Spleen (tissue), 11 donors: ENCODE results near the gene TPCN2. TPM values are rescaled to one million over a fixed set of nuclear protein-coding genes. Genes with fewer than 3 reads are reported as not detected.

Source experiments
- DNase-seq: peaks from one replicate; pipeline ENCODE4 v3.0.0-alpha.2; 2020
- H3K27ac ChIP-seq, 8 donors: fragments of 200-600 bp; sonication (generic) in 7 of 8; 1 replicate in 4 of 8; 2 replicates in 4 of 8; pipeline versions ENCODE4 v1.5.0 to v1.8.0; 2016 to 2021; ENCODE audit warnings: inconsistent platforms in 4 of 8, mild to moderate bottlenecking in 4 of 8, moderate library complexity in 1 of 8
- H3K27me3 ChIP-seq, 7 donors: fragments of 200-600 bp; sonication (generic) in 6 of 7; replicated peaks in 1 of 7; 1 replicate in 4 of 7; 2 replicates in 3 of 7; pipeline versions ENCODE4 v1.5.0 to v1.8.0; 2016 to 2021; ENCODE audit warnings: inconsistent platforms in 3 of 7, mild to moderate bottlenecking in 1 of 7
- H3K36me3 ChIP-seq, 6 donors: fragments of 200-600 bp; sonication (generic) in 5 of 6; 1 replicate in 4 of 6; 2 replicates in 2 of 6; pipeline versions ENCODE4 v1.5.0 to v1.8.0; 2016 to 2021; ENCODE audit warnings: inconsistent platforms in 2 of 6
- H3K4me1 ChIP-seq, 6 donors: fragments of 200-600 bp; sonication (generic) in 5 of 6; 1 replicate in 3 of 6; 2 replicates in 3 of 6; pipeline versions ENCODE4 v1.5.0 to v1.8.0; 2016 to 2021; ENCODE audit warnings: inconsistent platforms in 3 of 6
- H3K4me3 ChIP-seq, 8 donors: fragments of 200-600 bp; sonication (generic) in 7 of 8; 1 replicate in 4 of 8; 2 replicates in 4 of 8; pipeline versions ENCODE4 v1.5.0 to v1.8.0; 2016 to 2021; ENCODE audit warnings: inconsistent platforms in 4 of 8, mild to moderate bottlenecking in 4 of 8, moderate library complexity in 2 of 8
- H3K9me3 ChIP-seq, 8 donors: fragments of 200-600 bp; sonication (generic) in 7 of 8; 1 replicate in 4 of 8; 2 replicates in 4 of 8; pipeline versions ENCODE4 v1.5.0 to v1.8.0; 2016 to 2021; ENCODE audit warnings: inconsistent platforms in 4 of 8
- CTCF ChIP-seq, 11 experiments: fragments of 200-600 bp in 7 of 11; fragments of 450-650 bp in 4 of 11; sonication (generic) in 4 of 11; IDR thresholded peaks in 8 of 11; conservative IDR thresholded peaks in 3 of 11; 1 replicate in 7 of 11; 2 replicates in 4 of 11; pipeline versions ENCODE4 v1.4.0 to v1.8.0; 2016 to 2021; ENCODE audit warnings: antibody characterized with exemption in 11 of 11, inconsistent platforms in 4 of 11, mild to moderate bottlenecking in 1 of 11
- POLR2A ChIP-seq, 3 donors: fragments of 450-650 bp; IDR thresholded peaks; one replicate each; pipeline ENCODE4 v1.5.1; 2017; ENCODE audit warnings: antibody characterized with exemption in 3 of 3, mild to moderate bottlenecking in 1 of 3
- POLR2AphosphoS5 ChIP-seq, 3 donors: sonication (generic); formaldehyde crosslinking; IDR thresholded peaks; one replicate each; pipeline ENCODE4 v1.5.1; 2017; ENCODE audit warnings: antibody characterized with exemption in 3 of 3
- WGBS, 5 donors: extraction: QIAGEN DNeasy Blood & Tissue Kit in 3 of 5; methylation state at CpG; one replicate each; pipeline versions ENCODE4 v1.1.5 to v1.1.7; 2013 to 2018; 5-methylcytosine and 5-hydroxymethylcytosine counted together
- intact Hi-C: fragments of 100-400 bp; cut with DNase I; formaldehyde crosslinking; loops from one replicate; pipeline ENCODE4 v1.15.0; 2023; ENCODE audit warnings: low total_unique reads
- polyA plus RNA-seq, 3 donors: library from polyadenylated mRNA; stranded (reverse); fragments of 200-250 nt; gene quantifications; one replicate each; pipeline ENCODE4 v1.2.1, GENCODE V29; 2013
- total RNA-seq, 7 donors: library from RNA; depleted of rRNA in 3 of 7; stranded (reverse); fragments of >200 nt in 3 of 7; fragmentation: NEBNext Ultra II Directional in 4 of 7; extraction: Animal tissue kit (Norgen Biotek cat#: 25700) in 4 of 7; gene quantifications; one replicate each; pipeline versions ENCODE4 v1.1.0 to v1.2.1, GENCODE V29; 2016 to 2021
- donor health status: healthy with polysubstance abuse.
- donor health status: DM: no; HTN: no; CAD: no; lungs with moderate emphysema.
- donor health status: DM: no; HTN: no; CAD: no.
- donor health status: Bipolar disorder and iron deficiency.
- donor health status: healthy.
- donor health status: DM: no; HTN: no; CAD: no.
- donor health status: DM: yes; HTN: yes; CAD: no.

The TPCN2 gene
- total and polyA plus RNA-seq, 10 donors, result 3.6 to 30.4 (median 24.1) TPM

- DNase-seq, result peak; percentile 77
- intact Hi-C loops, result no loop called here
- WGBS, 5 donors, result 32 to 48% (median 37%) methylated on average over 15 of the region's 15 CpGs
- H3K9me3 ChIP-seq, result no peaks in the 10 kb centered on the region
- TF ChIP-seq CTCF (IDR thresholded peaks at IDR 0.05 in 8 of 11, conservative IDR thresholded peaks at IDR 0.05 in 3 of 11) (peak in 9 of 11 experiments; percentile 7 to 51 (median 42)), POLR2AphosphoS5 (IDR thresholded peaks at IDR 0.05) (peak in 2 of 3 donors; percentile 31 to 41), POLR2A (IDR thresholded peaks at IDR 0.05) (no peak)
- H3K4me3 ChIP-seq, result no peak overlapping the region
- peak overlapping the region in 1 of 8 donors; percentile 13 for H3K27ac ChIP-seq
- H3K27me3 ChIP-seq, result peaks cover 0 to 3% (median 0%) of the 10 kb centered on the region in 7 donors
- H3K4me1 ChIP-seq, result peaks cover 0 to 32% (median 10%) of the 10 kb centered on the region in 6 donors
- no peaks in the 10 kb centered on the region for H3K36me3 ChIP-seq
Measured at GRCh38 chr11:69044111-69045013, 4.4 kb upstream of the TPCN2 start.

GRCh38 chr11:69048031-69048693 is 570 bp upstream of the TPCN2 start:
- H3K9me3 ChIP-seq, result no peaks in the 10 kb centered on the region
- no peak for TF ChIP-seq POLR2AphosphoS5 (IDR thresholded peaks at IDR 0.05)
- TF ChIP-seq POLR2A (IDR thresholded peaks at IDR 0.05), result no peak
- TF ChIP-seq CTCF (IDR thresholded peaks at IDR 0.05 in 8 of 11, conservative IDR thresholded peaks at IDR 0.05 in 3 of 11), result no peak
- intact Hi-C loops, result no loop called here
- H3K27ac ChIP-seq, result peak overlapping the region in 7 of 8 donors; percentile 81 to 97 (median 92)
- DNase-seq, result no peak
- peaks cover 0 to 3% (median 0%) of the 10 kb centered on the region in 7 donors for H3K27me3 ChIP-seq
- peaks cover 0 to under 1% (median 0%) of the 10 kb centered on the region in 6 donors for H3K36me3 ChIP-seq
- WGBS, 5 donors, result 23 to 33% (median 29%) methylated on average over 10 to 11 of the region's 11 CpGs
- peak overlapping the region in 7 of 8 donors; percentile 52 to 84 (median 75) for H3K4me3 ChIP-seq
- H3K4me1 ChIP-seq, result peaks cover 11 to 67% (median 47%) of the 10 kb centered on the region in 6 donors

GRCh38 chr11:69049490-69049867 is 747 bp downstream of the TPCN2 start:
- intact Hi-C loops, result no loop called here
- Histone ChIP-seq H3K36me3 (peaks cover 0 to 13% (median 9%) of the 10 kb centered on the region in 6 donors), H3K27ac (peak overlapping the region; percentile 74 to 97 (median 92)), H3K9me3 (no peaks in the 10 kb centered on the region), H3K27me3 (no peaks in the 10 kb centered on the region), H3K4me1 (peaks cover 11 to 74% (median 50%) of the 10 kb centered on the region in 6 donors), H3K4me3 (peak overlapping the region; percentile 52 to 84 (median 76))
- DNase-seq, result no peak
- TF ChIP-seq POLR2AphosphoS5 (IDR thresholded peaks at IDR 0.05) (peak in 1 of 3 donors; percentile 29), CTCF (IDR thresholded peaks at IDR 0.05 in 8 of 11, conservative IDR thresholded peaks at IDR 0.05 in 3 of 11) (no peak)
- WGBS, 5 donors, result 2 to 13% (median 5%) methylated on average over 12 to 15 of the region's 15 CpGs
